GM12873 (cell line): ENCODE data around the gene TIMM10B.

Source experiments
- CTCF ChIP-seq: IDR thresholded peaks from 2 replicates; pipeline ENCODE4 v1.5.1; 2012; ENCODE audit warnings: low read depth, mild to moderate bottlenecking, moderate library complexity, low read length, control low read depth; ENCODE audit not compliant: insufficient read depth; ENCODE audit errors: missing control alignments

The TIMM10B gene

GRCh38 chr11:6498544-6498943 is 17.2 kb downstream of the TIMM10B start:
- TF ChIP-seq CTCF: no peak

- TF ChIP-seq CTCF: no peak
These were observed 21.1 kb downstream of the TIMM10B start for GRCh38 chr11:6502382-6502781.

- TF ChIP-seq CTCF: no peak
These were observed 22.9 kb downstream of the TIMM10B start for GRCh38 chr11:6504166-6504565.

GRCh38 chr11:6505577-6506240 is 24.4 kb downstream of the TIMM10B start:
- TF ChIP-seq CTCF: peak; percentile 71

GRCh38 chr11:6516865-6517264 is 35.6 kb downstream of the TIMM10B start:
- TF ChIP-seq CTCF: no peak

GRCh38 chr11:6520265-6520664 is 39.0 kb downstream of the TIMM10B start:
- no peak for TF ChIP-seq CTCF

GRCh38 chr11:6523253-6523652 is 42.0 kb downstream of the TIMM10B start:
- TF ChIP-seq CTCF: no peak
